HCT116 (cell line): ENCODE results near the gene PRR5L. TPM values are rescaled to one million over a fixed set of nuclear protein-coding genes. Genes with fewer than 3 reads are reported as not detected.

Source experiments
- ATAC-seq: fragments of 200-7000 bp; cut with Tn5 transposase; 2 replicates; pipeline ENCODE4 v1.9.1; 2020; ENCODE audit warnings: mild to moderate bottlenecking, moderate library complexity
- BruUV-seq: library from RNA; stranded (reverse); fragments of 400-500 nt; replicated peaks from 2 replicates; lab custom pipeline; 2021; lab: Mats Ljungman, UMichigan
- CTCF ChIA-PET: fragments of 300-600 bp; sonication (Branson Sonifier 250); formaldehyde crosslinking; loops from one replicate; lab custom pipeline; 2021; ENCODE audit warnings: antibody characterized with exemption; lab: Charles Lee
- POLR2A ChIA-PET: fragments of 300-600, 350-600 bp; sonication (Branson Sonifier 250); formaldehyde crosslinking; loops from one replicate; lab custom pipeline; 2021; ENCODE audit warnings: antibody characterized with exemption; lab: Charles Lee
- RAD21 ChIA-PET, 2 experiments: fragments of 300-600 bp; sonication (Branson Sonifier 250); formaldehyde crosslinking; loops; one replicate each; lab custom pipeline; 2023; ENCODE audit warnings: low total read pairs in 2 of 2; ENCODE audit not compliant: uncharacterized antibody in 2 of 2, unreplicated experiment in 2 of 2, low non-redundant PET in 1 of 2; lab: Charles Lee
- DNase-seq: peaks from one replicate; pipeline ENCODE4 v3.0.0-alpha.2; 2010; ENCODE audit warnings: low read depth, low spot score
- H2AFZ ChIP-seq: fragments of 200-600 bp; shearing (Covaris generic), sonication (generic); 2 replicates; pipeline ENCODE4 v1.6.1; 2017; ENCODE audit warnings: low read depth, mixed run types, mixed read lengths, antibody characterized with exemption, low read length; ENCODE audit not compliant: poor library complexity, severe bottlenecking
- H3K27ac ChIP-seq: 2 replicates; pipeline ENCODE4 v1.5.1; 2012; ENCODE audit warnings: low read depth, low read length
- H3K27me3 ChIP-seq: fragments of 200-600 bp; sonication (generic); 2 replicates; pipeline ENCODE4 v1.6.1; 2016; ENCODE audit warnings: mixed run types, low read length, mixed read lengths; ENCODE audit not compliant: insufficient read depth
- H3K36me3 ChIP-seq, 2 experiments: fragments of 200-500 bp in 1 of 2; fragments of 200-600 bp in 1 of 2; sonication (Bioruptor generic) in 1 of 2; sonication (generic) in 1 of 2; 2 replicates each; pipeline versions ENCODE4 v1.5.1 to v1.6.1; 2014 to 2016; ENCODE audit warnings: low read length in 2 of 2, inconsistent platforms in 1 of 2, mixed read lengths in 1 of 2, mixed run types in 1 of 2; ENCODE audit not compliant: insufficient read depth in 2 of 2, control insufficient read depth in 1 of 2
- H3K4me1 ChIP-seq, 2 experiments: fragments of 200-600 bp in 1 of 2; sonication (generic) in 1 of 2; 2 replicates each; pipeline versions ENCODE4 v1.5.1 to v1.6.1; 2012 to 2017; ENCODE audit warnings: low read length in 2 of 2, inconsistent platforms in 1 of 2, mild to moderate bottlenecking in 1 of 2, mixed read lengths in 1 of 2, mixed run types in 1 of 2, moderate library complexity in 1 of 2; ENCODE audit not compliant: insufficient read depth in 2 of 2, control insufficient read depth in 1 of 2
- H3K4me2 ChIP-seq: fragments of 200-600 bp; sonication (generic); 2 replicates; pipeline ENCODE4 v1.6.1; 2017; ENCODE audit warnings: mixed run types, low read length, mixed read lengths
- H3K4me3 ChIP-seq, 2 experiments: fragments of 200-600 bp in 1 of 2; sonication (generic) in 1 of 2; replicated peaks in 1 of 2; 2 replicates each; pipeline ENCODE4 v1.5.1; 2011 to 2016; ENCODE audit warnings: low read length in 2 of 2, control low read depth in 1 of 2, low read depth in 1 of 2, mild to moderate bottlenecking in 1 of 2, mixed read lengths in 1 of 2, mixed run types in 1 of 2
- H3K79me2 ChIP-seq: fragments of 200-600 bp; sonication (generic); 2 replicates; pipeline ENCODE4 v1.6.1; 2017; ENCODE audit warnings: mild to moderate bottlenecking, mixed run types, low read length, moderate library complexity, mixed read lengths; ENCODE audit not compliant: insufficient read depth
- H3K9ac ChIP-seq: fragments of 200-600 bp; sonication (generic); 2 replicates; pipeline ENCODE4 v1.6.1; 2016; ENCODE audit warnings: low read length, mixed read lengths
- H3K9me2 ChIP-seq: fragments of 200-600 bp; sonication (generic), shearing (Covaris generic); 2 replicates; pipeline ENCODE4 v1.6.1; 2017; ENCODE audit warnings: mixed run types, mild to moderate bottlenecking, moderate library complexity; ENCODE audit not compliant: insufficient read depth
- H3K9me3 ChIP-seq, 2 experiments: fragments of 200-500 bp in 1 of 2; fragments of 200-600 bp in 1 of 2; sonication (Bioruptor generic) in 1 of 2; sonication (generic) in 1 of 2; 2 replicates each; pipeline ENCODE4 v1.6.1; 2014 to 2017; ENCODE audit warnings: low read length in 2 of 2, mixed read lengths in 2 of 2, inconsistent platforms in 1 of 2, low read depth in 1 of 2, mild to moderate bottlenecking in 1 of 2, mixed run types in 1 of 2, moderate library complexity in 1 of 2; ENCODE audit not compliant: control insufficient read depth in 1 of 2, insufficient read depth in 1 of 2
- H4K20me1 ChIP-seq: fragments of 200-600 bp; sonication (generic), shearing (Covaris generic); 2 replicates; pipeline ENCODE4 v1.6.1; 2017; ENCODE audit warnings: mixed run types, mild to moderate bottlenecking, moderate library complexity; ENCODE audit not compliant: insufficient read depth
- CBX3 ChIP-seq: IDR thresholded peaks from 2 replicates; pipeline ENCODE4 v1.6.1; 2012; ENCODE audit warnings: low read depth
- CEBPB ChIP-seq: IDR thresholded peaks from 2 replicates; pipeline ENCODE4 v1.6.1; 2012; ENCODE audit warnings: low read depth
- CTCF ChIP-seq, 3 experiments: fragments of 200-600 bp in 1 of 3; sonication (generic) in 1 of 3; IDR thresholded peaks in 2 of 3; conservative IDR thresholded peaks in 1 of 3; 2 replicates each; pipeline ENCODE4 v1.5.1; 2012 to 2017; ENCODE audit warnings: low read depth in 2 of 3, low read length in 2 of 3, antibody characterized with exemption in 1 of 3, borderline replicate concordance in 1 of 3, control low read depth in 1 of 3, mild to moderate bottlenecking in 1 of 3, mixed read lengths in 1 of 3, mixed run types in 1 of 3, moderate library complexity in 1 of 3; ENCODE audit not compliant: insufficient read depth in 1 of 3
- EGR1 ChIP-seq: IDR thresholded peaks from 2 replicates; pipeline ENCODE4 v1.6.1; 2012; ENCODE audit warnings: low read depth
- JUND ChIP-seq: IDR thresholded peaks from 2 replicates; pipeline ENCODE4 v1.6.1; 2012
- SP1 ChIP-seq: IDR thresholded peaks from 2 replicates; pipeline ENCODE4 v1.6.1; 2012; ENCODE audit warnings: low read depth
- TCF7L2 ChIP-seq: IDR thresholded peaks from 2 replicates; pipeline ENCODE4 v1.7.0; 2011; ENCODE audit warnings: borderline replicate concordance, inconsistent platforms; ENCODE audit not compliant: insufficient read depth, insufficient read length; ENCODE audit errors: extremely low read depth
- YY1 ChIP-seq: IDR thresholded peaks from 2 replicates; pipeline ENCODE4 v1.6.1; 2011; ENCODE audit warnings: low read length, low read depth, moderate library complexity, mild to moderate bottlenecking; ENCODE audit not compliant: insufficient replicate concordance; ENCODE audit errors: extremely low read depth
- intact Hi-C: fragments of 100-400 bp; cut with micrococcal nuclease; formaldehyde crosslinking; loops from 2 replicates; pipeline ENCODE4 v1.10.0; 2022
- total RNA-seq: library from RNA; stranded (reverse); gene quantifications from one replicate; pipeline ENCODE4 v1.2.1, GENCODE V29; 2021; ENCODE audit not compliant: unreplicated experiment
- TF ChIP-seq, protein P1 (sequence below): IDR thresholded peaks from 2 replicates; pipeline ENCODE4 v1.6.1; 2012

Gene PRR5L
- total RNA-seq, 1 experiment from 2014 or later: 0.47 TPM

- no peaks in the 10 kb centered on the region for H4K20me1 ChIP-seq
- no peaks in the 10 kb centered on the region for H3K9me2 ChIP-seq
- DNase-seq: no peak
- H3K79me2 ChIP-seq: no peaks in the 10 kb centered on the region
- ChIA-PET RAD21 (no interaction called here), CTCF (no interaction called here), POLR2A (no interaction called here)
- no peak for TF ChIP-seq CEBPB
- TF ChIP-seq, protein P1, sequence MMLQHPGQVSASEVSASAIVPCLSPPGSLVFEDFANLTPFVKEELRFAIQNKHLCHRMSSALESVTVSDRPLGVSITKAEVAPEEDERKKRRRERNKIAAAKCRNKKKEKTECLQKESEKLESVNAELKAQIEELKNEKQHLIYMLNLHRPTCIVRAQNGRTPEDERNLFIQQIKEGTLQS: no peak
- no peak for TF ChIP-seq TCF7L2
- TF ChIP-seq EGR1: no peak
- TF ChIP-seq CBX3: no peak
- no peak for TF ChIP-seq SP1
- TF ChIP-seq CTCF (IDR thresholded peaks at IDR 0.05 in 2 of 3, conservative IDR thresholded peaks at IDR 0.05 in 1 of 3; ENCODE audit: borderline replicate concordance in 1 of 3, insufficient read depth in 1 of 3, low read depth in 2 of 3, low read length in 2 of 3): no peak
- TF ChIP-seq YY1: no peak
- no peak for TF ChIP-seq JUND
- H3K4me3 ChIP-seq: no peak overlapping the region
- H3K9me3 ChIP-seq: no peaks in the 10 kb centered on the region
- H2AFZ ChIP-seq: no peak overlapping the region
- no peaks in the 10 kb centered on the region for H3K36me3 ChIP-seq
- peaks cover 10% of the 10 kb centered on the region; the same call in 1 of the 2 replicates for H3K27me3 ChIP-seq
- intact Hi-C loops: no loop called here
- no peak for ATAC-seq
- H3K4me2 ChIP-seq: no peak overlapping the region
- BruUV-seq: no TSS peak
- no peaks in the 10 kb centered on the region for H3K4me1 ChIP-seq
- no peak overlapping the region for H3K9ac ChIP-seq
- H3K27ac ChIP-seq: no peak overlapping the region
Measured at GRCh38 chr11:36383195-36383594, 87.1 kb downstream of the PRR5L start.
